Skin of body (tissue), 2 donors: ENCODE results near the gene ZNF444. TPM values are rescaled to one million over a fixed set of nuclear protein-coding genes. Genes with fewer than 3 reads are reported as not detected.

Experiments
- DNase-seq: peaks from one replicate; lab custom pipeline; 2025; lab: John Stamatoyannopoulos, UW
- total RNA-seq: library from RNA; depleted of rRNA; stranded (reverse); fragments of >200 nt; gene quantifications from one replicate; pipeline ENCODE4 v1.2.3, GENCODE V29; 2014

The ZNF444 gene
- total RNA-seq, 1 donor from 2014 or later, result 9.2 TPM

- peak; percentile 98 for DNase-seq
Observed at GRCh38 chr19:56121180-56122167, 19.6 kb upstream of the ZNF444 start, which contains the start of gene ZNF787. Gene ZNF787 (minus strand): TSS chr19:56121295. CDS start chr19:56103217, 18,078 bp downstream.

GRCh38 chr19:56123266-56123891 lies 17.7 kb upstream of the ZNF444 start:
- DNase-seq, result no peak

- DNase-seq, result no peak
Observed at GRCh38 chr19:56124578-56124977, 16.5 kb upstream of the ZNF444 start.

- no peak for DNase-seq
Observed at GRCh38 chr19:56125806-56126590, 15.1 kb upstream of the ZNF444 start.

GRCh38 chr19:56126983-56127780 lies 13.9 kb upstream of the ZNF444 start:
- DNase-seq, result no peak

- no peak for DNase-seq
Observed at GRCh38 chr19:56130006-56130405, 11.1 kb upstream of the ZNF444 start.

GRCh38 chr19:56131651-56132050 lies 9.4 kb upstream of the ZNF444 start:
- no peak for DNase-seq

GRCh38 chr19:56132316-56132822 lies 8.7 kb upstream of the ZNF444 start:
- DNase-seq, result no peak

GRCh38 chr19:56133858-56134653 lies 7.0 kb upstream of the ZNF444 start:
- no peak for DNase-seq

- DNase-seq, result no peak
Observed at GRCh38 chr19:56134654-56134921, 6.5 kb upstream of the ZNF444 start.

GRCh38 chr19:56136362-56136761 lies 4.7 kb upstream of the ZNF444 start:
- no peak for DNase-seq

GRCh38 chr19:56137405-56137804 lies 3.7 kb upstream of the ZNF444 start:
- no peak for DNase-seq

- DNase-seq, result no peak
Observed at GRCh38 chr19:56138069-56138468, 3.0 kb upstream of the ZNF444 start.

- DNase-seq, result no peak
Observed at GRCh38 chr19:56139847-56140582, 1.1 kb upstream of the ZNF444 start.

GRCh38 chr19:56141417-56141993 lies 418 bp downstream of the ZNF444 start:
- DNase-seq, result no peak

GRCh38 chr19:56142087-56142787 lies 1.1 kb downstream of the ZNF444 start:
- no peak for DNase-seq

GRCh38 chr19:56142897-56143434 lies 1.9 kb downstream of the ZNF444 start:
- no peak for DNase-seq

GRCh38 chr19:56144376-56144775 lies 3.3 kb downstream of the ZNF444 start:
- no peak for DNase-seq
